ENCODE data around the gene GREB1L. TPM values are rescaled to one million over a fixed set of nuclear protein-coding genes. Genes with fewer than 3 reads are reported as not detected.
"Not testable (repeated sequence)": the region's sequence is repeated elsewhere in the genome, so short reads cannot be mapped to it uniquely, and the experiment has no call there.

Gene GREB1L
- polyA plus RNA-seq (ENCODE audit: insufficient read length), result 10.6 TPM

DNA sequence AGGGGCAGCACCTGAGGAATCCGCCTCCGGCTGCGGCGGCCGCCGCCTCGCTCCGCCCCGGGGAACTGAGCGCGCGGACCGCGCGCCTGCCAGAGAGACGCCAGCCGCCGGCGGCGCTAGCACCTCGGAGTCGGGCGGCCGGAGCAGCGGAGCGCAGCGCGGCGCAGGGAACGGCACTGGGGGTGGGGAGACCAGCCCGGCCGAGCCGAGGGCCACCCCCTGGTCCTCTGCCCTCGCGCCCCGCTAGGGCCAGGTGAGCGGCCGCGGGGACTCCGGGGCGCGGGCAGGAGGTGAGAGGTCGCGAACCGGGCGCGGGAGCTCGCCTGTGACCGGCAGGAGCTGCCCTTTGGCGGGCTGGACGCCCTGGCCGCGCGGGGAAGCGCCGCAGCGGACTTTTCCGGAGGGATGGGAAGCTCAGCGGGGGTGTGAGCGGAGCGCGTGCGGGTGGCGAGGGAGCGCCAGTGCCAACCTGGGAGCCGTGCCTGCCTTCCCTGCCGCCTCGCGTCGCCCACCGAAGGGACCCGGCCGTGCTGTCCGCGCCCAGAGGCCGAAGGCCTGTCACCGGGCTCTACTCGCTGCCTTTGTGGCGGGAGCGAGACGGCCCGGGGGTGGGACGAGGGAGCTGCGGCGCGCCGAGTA is at the start of gene GREB1L:
GREB1L (plus strand) TSS at position 92 of the 639 bp plus-strand sequence. CDS start 141,287 bp downstream, outside the sequence.
- peak; percentile 13 for DNase-seq (ENCODE audit: low read depth)

GRCh38 chr18:21192308-21192624 is 49.8 kb upstream of the GREB1L start:
- no peak for DNase-seq (ENCODE audit: low read depth)

DNA sequence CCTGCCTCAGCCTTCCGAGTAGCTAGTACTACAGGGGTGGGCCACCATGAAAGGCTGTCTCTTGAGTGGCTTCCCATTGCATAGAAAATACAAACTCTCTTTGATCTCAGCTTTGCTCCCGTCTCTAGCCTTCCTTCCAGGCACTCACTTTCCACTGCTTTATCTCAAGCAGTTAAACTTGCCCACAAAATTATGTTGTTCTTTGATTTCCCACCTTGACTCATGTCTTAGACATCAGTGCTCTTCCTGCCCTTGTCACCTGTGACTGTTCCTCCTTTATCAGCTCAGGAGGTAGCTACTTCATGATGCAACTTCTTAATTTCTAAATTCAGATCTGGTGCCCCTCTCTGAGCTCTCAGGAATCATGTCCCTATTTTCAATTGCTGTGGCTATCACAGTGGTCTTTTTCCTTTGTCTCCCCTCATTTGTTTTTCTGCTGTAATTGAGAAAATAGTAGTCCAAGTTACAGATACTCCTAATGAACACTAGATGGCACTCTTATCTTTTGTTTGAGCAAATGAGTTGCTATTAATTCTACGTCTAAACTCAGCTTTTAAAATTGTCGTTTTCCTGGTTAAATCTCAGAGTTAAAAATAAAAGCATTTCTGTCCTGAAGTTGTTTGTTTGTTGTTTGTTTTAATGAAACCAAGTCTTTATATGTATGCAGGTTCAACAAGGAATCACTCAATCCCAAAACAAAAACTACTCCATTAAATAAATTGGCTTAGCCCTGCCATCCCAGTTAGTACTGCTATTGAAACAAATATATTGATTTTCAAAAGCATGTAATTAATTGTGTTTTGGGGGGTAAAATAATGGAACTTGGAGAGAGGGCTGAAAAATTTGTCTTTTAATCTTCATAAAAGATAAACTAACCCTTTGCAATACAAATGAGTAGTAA is 46.9 kb upstream of the GREB1L start:
- peak; percentile 28 for DNase-seq (ENCODE audit: low read depth)

DNA sequence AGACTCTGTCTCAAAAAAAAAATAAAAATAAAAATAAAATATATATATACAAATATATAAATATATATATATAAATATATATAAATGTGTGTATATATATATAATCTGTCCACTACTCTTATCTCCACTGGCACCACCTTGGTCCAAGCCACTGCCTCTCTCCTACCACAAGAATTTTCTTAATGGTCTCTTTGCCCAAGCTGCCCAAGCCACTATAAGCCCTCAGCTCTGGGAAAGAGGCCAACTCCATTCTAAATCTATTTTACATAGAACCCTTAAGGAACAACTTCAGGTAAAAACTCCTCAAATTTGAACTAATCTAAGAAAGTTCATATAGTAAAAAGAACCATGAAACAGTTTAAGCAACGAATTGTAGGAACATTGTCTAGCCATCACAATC is 45.6 kb upstream of the GREB1L start:
- no peak for DNase-seq (ENCODE audit: low read depth)

GRCh38 chr18:21203126-21203525 is 38.9 kb upstream of the GREB1L start:
- DNase-seq (ENCODE audit: low read depth), result no peak

DNA sequence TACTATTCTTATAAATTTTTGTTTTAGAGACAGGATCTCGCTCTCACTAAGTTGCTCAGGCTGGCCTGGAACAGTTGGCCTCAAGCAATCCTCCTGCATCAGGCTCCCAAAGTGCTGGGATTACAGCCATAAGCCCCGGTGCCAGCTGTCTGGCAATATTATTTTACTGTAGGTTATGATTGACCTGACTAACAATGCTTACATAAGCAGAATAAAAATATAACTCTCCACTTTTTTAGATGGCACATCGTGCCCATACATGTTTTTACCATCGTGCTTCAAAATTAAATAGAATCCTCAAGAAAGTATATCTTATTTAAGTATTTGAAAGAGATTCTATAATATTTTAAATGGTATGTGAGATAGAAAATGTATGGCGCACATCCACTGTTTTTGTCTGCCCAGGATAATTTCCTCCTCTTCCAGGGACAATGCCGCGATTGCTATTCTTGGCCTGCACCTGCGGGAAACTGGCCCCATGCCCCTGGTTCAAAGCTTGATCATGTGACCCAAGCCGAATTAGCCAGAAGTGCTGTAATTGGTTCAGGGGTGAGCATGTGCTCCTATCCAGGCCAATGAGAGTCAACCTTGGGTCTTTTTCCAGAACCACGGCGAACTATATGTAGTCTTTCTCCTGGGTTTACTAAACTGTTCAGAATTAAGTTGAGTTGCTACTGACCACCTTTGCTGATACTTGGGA is 38.3 kb upstream of the GREB1L start:
- no peak for DNase-seq (ENCODE audit: low read depth)

DNA sequence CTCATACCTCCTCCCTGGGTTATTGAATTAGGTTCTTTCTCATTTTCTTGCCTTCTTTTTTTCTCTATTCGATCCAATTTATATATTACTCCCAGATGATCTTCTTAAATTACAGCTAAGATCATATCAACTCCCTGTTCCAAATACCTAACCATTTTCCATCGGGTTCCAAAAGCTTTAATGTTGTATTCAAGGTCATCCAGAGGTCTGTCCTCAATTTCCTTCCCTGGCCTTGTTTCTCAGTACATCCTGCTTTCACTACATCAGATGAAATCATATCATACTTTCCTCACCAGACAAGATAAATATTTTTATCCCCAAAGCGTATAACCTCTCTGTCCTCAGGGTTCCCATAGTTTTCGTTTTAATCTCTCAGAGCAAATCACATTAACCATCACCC is 36.3 kb upstream of the GREB1L start:
- peak; percentile 9 for DNase-seq (ENCODE audit: low read depth)

DNA sequence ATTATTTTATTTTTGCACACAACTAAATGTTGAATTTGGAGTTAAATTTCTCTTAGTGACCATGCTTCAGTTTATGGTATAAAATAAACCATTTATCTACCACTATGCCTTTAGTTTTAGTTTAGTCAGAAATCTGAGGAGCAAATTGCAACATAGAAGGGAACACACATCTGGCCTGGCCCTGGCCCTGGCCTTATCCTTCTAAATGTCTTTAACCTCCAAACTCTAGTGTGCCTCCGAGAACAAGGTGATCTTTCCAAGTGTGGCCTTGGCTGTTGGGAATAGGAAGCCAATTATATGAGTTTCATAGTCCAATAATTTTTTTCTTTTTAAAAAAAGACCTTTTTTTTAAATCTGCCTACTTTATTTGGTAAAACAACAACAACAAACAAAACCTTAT is 31.8 kb upstream of the GREB1L start:
- DNase-seq (ENCODE audit: low read depth), result no peak

DNA sequence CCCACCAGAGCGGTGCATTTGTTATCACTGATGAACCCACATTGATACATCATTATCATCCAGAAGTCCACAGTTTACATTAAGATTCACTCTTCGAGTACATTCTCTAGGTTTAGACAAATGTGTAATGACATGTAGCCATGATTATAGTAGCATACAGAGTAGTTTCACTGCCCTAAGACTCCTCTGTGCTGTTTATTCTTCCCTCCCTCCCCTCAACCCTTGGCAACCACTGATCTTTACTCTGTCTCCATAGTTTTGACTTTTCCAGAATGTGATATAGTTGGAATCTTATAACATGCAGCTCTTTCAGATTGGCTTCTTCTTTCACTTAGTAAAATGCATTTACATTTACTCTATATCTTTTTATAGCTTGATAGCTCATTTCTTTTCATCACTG is 31.2 kb upstream of the GREB1L start:
- DNase-seq (ENCODE audit: low read depth), result no peak

GRCh38 chr18:21214409-21214808 is 27.6 kb upstream of the GREB1L start:
- DNase-seq (ENCODE audit: low read depth), result not testable (repeated sequence)

GRCh38 chr18:21215490-21215889 is 26.5 kb upstream of the GREB1L start:
- DNase-seq (ENCODE audit: low read depth), result no peak

- no peak for DNase-seq (ENCODE audit: low read depth)
Measured at GRCh38 chr18:21218862-21219261, 23.2 kb upstream of the GREB1L start.

DNA sequence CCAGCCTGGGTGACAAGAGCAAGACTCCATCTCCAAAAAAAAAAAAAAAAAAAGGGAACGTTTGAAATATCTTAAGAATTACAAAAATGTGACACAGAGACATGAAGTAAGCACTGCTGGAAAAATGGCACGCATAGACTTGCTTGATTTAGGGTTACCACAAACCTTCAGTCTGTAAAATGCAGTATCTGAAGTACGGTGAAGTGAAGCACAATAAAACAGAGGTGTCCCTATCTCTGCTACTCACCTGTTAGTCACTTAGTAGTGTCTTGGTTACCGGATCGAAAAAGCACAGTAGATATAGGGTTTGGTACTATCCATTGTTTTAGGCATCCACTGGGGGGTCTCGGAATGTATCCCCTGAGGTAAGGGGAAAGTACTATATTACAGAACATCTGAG is 11.6 kb upstream of the GREB1L start:
- DNase-seq (ENCODE audit: low read depth), result no peak

- no peak for DNase-seq (ENCODE audit: low read depth)
Measured at GRCh38 chr18:21241301-21242048, 557 bp upstream of the GREB1L start.

- no peak for DNase-seq (ENCODE audit: low read depth)
Measured at GRCh38 chr18:21242780-21243401, 859 bp downstream of the GREB1L start.

GRCh38 chr18:21254576-21254975 is 12.5 kb downstream of the GREB1L start:
- no peak for DNase-seq (ENCODE audit: low read depth)

DNA sequence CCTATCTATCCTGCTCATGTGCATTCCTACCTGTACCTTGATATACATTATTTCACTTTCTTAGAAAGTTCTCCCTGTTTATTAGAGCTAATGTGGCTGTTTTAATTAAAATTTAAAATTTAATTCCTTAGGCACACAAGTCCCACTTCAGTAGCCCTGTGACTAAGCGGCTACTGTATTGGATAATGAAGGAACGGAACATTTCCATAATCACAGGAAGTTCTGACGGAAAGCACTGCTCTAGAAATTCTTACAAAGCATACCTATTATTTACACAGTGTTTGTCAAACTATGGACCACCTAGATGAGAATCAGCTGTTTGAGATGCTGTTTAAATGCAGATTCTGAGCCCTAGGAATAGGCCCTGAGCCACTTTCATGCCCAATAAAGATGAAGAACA is 13.2 kb downstream of the GREB1L start:
- no peak for DNase-seq (ENCODE audit: low read depth)

DNA sequence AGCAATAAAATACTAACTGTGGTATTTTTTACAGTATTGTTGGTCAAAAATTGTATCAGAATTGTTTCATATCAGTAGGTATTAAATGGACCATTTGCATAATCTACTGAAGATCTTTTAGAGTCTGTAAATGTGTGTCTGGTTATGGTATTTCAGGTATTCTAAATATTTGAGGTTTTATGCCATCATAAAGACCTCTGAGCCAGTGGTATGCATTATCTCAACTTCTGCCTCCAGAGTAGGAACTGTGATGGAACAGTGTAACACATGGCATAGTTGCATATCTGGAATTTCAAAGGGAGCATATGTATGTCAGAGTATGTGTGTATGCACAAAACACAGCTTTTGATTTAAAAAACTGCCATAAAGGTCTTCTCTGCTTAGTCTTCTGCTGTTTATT is 15.4 kb downstream of the GREB1L start:
- no peak for DNase-seq (ENCODE audit: low read depth)

DNA sequence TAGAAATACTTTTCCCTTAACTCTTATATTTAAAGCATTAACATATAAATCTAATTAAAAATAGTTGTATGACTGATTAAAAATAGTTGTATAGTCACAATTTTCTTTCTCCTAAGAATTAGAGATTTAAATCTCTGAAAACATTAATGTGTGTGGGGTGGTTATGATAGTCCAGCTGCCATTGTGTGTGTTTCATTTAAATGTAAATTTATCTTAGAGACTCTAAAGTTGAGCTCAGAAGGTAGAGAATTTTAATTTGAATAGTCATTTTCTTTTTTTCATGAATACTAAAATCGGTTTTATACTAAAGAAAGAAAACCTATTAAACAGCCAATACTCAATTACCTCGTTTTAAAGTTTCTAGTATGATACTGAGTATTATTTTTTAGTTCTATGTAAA is 18.6 kb downstream of the GREB1L start:
- DNase-seq (ENCODE audit: low read depth), result no peak

DNA sequence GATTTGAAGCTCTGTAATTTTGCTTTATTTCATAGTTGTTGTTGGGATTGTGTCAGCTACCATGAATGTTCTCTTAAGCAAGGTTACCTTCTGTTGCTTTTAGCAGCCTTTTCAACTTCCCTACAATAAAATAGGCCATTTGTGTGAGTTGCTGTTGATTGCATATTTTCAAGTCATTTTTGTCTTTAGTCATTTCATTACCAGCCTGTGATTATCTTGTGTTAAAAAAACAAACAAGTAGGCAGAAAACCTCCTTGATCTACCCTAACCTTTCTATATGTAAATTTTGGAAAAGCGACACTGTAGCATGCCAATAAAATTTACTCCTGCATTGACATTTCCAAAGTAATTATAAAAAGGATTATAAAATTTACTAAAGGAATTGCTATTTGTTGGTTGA is 19.3 kb downstream of the GREB1L start:
- DNase-seq (ENCODE audit: low read depth), result no peak

- no peak for DNase-seq (ENCODE audit: low read depth)
Measured at GRCh38 chr18:21262244-21262643, 20.2 kb downstream of the GREB1L start.
